ENCODE results near the gene APBA2.

DNA sequence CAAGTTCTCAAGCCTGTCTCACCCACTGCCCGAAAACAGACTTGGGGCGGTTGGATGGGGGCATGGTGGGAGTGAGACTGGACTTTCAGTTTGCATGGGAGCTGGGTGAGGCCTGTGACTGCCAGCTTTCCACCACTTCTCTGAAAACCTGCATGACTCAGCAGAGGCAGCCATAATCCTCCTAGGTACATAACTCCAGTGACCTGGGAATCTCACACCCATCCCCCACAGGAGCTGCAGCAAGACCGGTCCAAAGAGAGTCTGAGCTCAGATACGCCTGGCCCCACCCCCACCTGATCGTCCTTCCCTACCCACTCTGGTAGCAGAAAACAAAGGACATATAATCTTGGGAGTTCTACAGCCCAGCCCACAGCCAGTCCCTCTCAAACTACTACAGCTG lies 276.6 kb downstream of the APBA2 start:
- TF ChIP-seq POLR2A (IDR thresholded peaks at IDR 0.05; ENCODE audit: low read length) (no peak), GATA1 (IDR thresholded peaks at IDR 0.05; ENCODE audit: low read depth, low read length) (no peak)
